ENCODE measurements around the gene MAMLD1.

DNA sequence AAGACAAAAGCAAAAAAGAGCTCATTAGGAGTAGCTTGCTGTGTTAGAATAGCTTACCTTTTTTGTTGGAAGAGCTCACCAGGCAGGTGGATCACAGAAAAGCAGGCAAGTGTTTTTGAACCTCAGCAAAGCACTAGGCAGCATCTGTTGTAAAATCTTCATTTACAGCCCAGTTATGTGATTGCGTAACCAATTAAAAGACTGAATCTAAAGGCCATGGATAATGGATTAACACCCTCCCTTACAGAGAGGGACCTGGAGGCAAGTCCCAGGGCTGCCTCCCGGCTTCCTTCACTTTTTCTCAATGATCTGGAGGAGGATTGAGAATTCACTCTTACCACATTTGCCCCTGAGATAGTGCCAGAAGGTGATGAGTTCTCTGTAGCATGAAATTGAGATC is 51.1 kb downstream of the MAMLD1 start:
- no peak for TF ChIP-seq EZH2 (IDR thresholded peaks at IDR 0.05; ENCODE audit: low read length)
- TF ChIP-seq, protein P1, sequence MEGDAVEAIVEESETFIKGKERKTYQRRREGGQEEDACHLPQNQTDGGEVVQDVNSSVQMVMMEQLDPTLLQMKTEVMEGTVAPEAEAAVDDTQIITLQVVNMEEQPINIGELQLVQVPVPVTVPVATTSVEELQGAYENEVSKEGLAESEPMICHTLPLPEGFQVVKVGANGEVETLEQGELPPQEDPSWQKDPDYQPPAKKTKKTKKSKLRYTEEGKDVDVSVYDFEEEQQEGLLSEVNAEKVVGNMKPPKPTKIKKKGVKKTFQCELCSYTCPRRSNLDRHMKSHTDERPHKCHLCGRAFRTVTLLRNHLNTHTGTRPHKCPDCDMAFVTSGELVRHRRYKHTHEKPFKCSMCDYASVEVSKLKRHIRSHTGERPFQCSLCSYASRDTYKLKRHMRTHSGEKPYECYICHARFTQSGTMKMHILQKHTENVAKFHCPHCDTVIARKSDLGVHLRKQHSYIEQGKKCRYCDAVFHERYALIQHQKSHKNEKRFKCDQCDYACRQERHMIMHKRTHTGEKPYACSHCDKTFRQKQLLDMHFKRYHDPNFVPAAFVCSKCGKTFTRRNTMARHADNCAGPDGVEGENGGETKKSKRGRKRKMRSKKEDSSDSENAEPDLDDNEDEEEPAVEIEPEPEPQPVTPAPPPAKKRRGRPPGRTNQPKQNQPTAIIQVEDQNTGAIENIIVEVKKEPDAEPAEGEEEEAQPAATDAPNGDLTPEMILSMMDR (optimal IDR thresholded peaks at IDR 0.05 in 1 of 3, IDR thresholded peaks at IDR 0.05 in 1 of 3, conservative IDR thresholded peaks at IDR 0.05 in 1 of 3; ENCODE audit: extremely low read depth in 1 of 3, insufficient read depth in 2 of 3, low read length in 3 of 3) = no peak

All from keratinocyte (primary cell).